GM20000 (cell line): ENCODE data around the gene HPCAL1.
A peak's percentile ranks its signal among the peaks of the same experiment; 100 is the strongest.

Experiments
- DNase-seq: peaks from one replicate; pipeline ENCODE4 v3.0.0; 2012; ENCODE audit warnings: low spot score
- TF ChIP-seq, protein P1 (sequence below): IDR thresholded peaks from 2 replicates; pipeline ENCODE4 v1.5.1; 2012; ENCODE audit warnings: mild to moderate bottlenecking, control low read depth; ENCODE audit errors: extremely low read depth, missing control alignments

HPCAL1 gene

DNA sequence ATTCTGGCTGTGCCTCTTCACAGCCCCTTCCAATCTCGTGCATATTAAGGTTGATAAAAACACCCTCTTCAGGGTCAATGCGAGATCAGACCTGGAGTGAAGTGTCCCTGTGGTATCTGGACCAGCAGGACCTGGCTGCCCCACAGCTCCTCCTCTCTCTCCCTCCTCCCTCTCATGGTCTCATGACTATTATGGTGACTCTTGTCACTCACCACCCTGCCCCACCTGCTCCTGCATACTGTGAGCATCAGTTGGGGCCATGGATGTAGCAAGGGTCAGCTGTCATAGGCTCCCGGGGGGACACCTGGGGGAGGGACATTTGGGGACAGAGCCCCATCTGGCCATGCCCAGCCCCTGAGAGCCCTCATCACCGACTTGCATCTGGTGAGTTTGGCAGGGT is 95.2 kb downstream of the HPCAL1 start:
- no peak for DNase-seq
- TF ChIP-seq, protein P1, sequence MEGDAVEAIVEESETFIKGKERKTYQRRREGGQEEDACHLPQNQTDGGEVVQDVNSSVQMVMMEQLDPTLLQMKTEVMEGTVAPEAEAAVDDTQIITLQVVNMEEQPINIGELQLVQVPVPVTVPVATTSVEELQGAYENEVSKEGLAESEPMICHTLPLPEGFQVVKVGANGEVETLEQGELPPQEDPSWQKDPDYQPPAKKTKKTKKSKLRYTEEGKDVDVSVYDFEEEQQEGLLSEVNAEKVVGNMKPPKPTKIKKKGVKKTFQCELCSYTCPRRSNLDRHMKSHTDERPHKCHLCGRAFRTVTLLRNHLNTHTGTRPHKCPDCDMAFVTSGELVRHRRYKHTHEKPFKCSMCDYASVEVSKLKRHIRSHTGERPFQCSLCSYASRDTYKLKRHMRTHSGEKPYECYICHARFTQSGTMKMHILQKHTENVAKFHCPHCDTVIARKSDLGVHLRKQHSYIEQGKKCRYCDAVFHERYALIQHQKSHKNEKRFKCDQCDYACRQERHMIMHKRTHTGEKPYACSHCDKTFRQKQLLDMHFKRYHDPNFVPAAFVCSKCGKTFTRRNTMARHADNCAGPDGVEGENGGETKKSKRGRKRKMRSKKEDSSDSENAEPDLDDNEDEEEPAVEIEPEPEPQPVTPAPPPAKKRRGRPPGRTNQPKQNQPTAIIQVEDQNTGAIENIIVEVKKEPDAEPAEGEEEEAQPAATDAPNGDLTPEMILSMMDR, result no peak

DNA sequence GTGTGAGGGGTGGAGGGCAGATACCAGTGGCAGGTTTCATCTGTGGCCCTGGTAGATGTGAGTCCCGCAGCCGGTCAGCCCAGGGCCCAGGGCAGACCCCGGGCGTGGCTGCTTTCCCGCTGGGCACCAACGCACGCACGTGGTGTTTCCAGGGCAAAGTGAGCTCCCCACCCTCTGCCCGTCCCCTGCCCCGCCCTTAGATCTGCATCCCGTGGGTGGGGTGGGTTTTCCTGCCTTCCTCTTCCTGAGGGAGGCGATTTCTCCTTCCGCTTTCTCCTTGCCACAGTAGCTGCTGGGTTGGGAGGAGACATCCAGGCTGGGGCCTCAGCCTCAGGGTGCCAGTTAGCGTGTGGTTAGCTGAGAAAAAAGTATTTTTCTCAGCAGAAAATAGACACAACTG is 95.8 kb downstream of the HPCAL1 start:
- TF ChIP-seq, protein P1, result no peak
- no peak for DNase-seq

GRCh38 chr2:10399358-10399757 is 96.7 kb downstream of the HPCAL1 start:
- no peak for DNase-seq
- TF ChIP-seq, protein P1, result no peak

GRCh38 chr2:10400002-10400401 is 97.3 kb downstream of the HPCAL1 start:
- no peak for DNase-seq
- TF ChIP-seq, protein P1, result no peak

GRCh38 chr2:10400568-10400977 is 97.9 kb downstream of the HPCAL1 start:
- DNase-seq, result peak; percentile 64
- TF ChIP-seq, protein P1, result no peak

DNA sequence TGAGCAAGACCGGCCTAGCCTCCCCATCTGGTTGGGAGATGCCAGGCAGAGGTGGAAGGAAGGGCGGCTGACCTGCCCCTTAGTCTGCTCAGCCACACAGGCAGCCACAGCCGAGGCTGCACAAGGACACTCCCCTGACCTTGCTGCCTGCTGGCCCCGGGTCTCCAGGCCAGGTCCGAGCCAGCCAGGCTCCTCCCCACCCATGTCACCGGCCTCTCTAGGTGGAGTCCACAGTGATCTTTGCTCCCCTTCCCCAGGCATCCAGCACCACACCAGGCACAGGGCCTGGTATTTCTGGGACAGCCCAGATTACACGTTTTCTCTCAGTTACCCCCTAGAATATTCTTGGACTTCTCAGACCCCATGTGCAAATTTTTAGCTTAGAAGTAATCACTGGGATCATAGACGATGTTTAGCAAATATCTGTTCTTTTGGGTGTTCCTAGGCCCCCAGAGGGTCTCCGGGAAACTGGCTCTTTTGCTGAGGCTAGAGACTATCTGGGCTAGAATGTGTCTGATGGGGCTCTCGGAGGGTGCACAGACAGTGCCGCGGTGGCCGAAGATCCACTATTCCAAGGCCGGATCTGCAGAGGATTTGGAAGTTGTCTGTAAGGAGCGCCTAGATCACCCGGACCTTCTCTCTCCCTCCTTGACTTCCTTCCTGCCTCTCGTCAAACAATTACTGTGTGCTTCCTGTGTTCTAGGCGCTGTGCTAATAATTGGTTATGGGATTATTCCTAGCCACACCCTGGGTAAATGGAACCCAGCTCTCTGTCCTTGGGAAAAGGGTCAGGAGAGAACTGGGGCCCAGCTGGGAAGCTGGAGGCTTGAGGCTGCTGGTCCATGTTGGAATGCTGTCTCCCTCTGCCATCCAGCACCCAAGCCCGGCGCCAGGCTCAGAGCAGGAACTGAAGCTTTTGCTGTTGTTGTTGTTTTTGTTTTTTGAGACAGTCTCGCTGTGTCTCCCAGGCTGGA is 98.6 kb downstream of the HPCAL1 start:
- no peak for DNase-seq
- TF ChIP-seq, protein P1, result no peak

GRCh38 chr2:10402062-10402585 is 99.4 kb downstream of the HPCAL1 start:
- DNase-seq, result no peak

More at GRCh38 chr2:10402062-10402585, 99.4 kb downstream of the HPCAL1 start:
- TF ChIP-seq, protein P1, result no peak
